Measurements from ENCODE around the gene KIF1C. TPM values are rescaled to one million over a fixed set of nuclear protein-coding genes. Genes with fewer than 3 reads are reported as not detected.
A peak's percentile ranks its signal among the peaks of the same experiment; 100 is the strongest.
"Not testable (repeated sequence)": the region's sequence is repeated elsewhere in the genome, so short reads cannot be mapped to it uniquely, and the experiment has no call there.

Gene KIF1C
- total and polyA plus RNA-seq, 7 donors, result 204 to 1,039 (median 624) TPM

DNA sequence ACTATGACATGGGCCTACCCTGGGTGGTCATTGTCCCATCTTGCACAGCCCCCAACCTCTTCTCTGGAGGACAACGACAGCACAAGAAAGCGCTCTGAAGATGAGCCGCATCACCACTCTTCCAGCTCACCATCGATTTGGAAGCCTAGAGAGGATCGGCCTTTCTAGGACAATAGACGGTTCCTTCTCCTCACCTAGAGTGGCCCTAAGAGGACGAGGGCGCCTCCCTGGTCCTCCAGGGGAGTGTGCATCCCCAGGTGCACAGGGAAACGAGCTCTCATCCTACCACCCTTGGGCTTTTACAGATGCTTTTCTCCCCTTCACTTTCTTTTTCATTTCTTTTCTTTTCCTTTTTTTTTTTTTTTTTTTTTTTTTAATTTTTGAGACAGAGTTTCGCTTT, 57.8 kb downstream of the KIF1C start:
- Histone ChIP-seq H3K4me1 (no peaks in the 10 kb centered on the region), H3K9me3 (no peaks in the 10 kb centered on the region), H3K27me3 (ENCODE audit: insufficient read depth in 3 of 3, low read length in 2 of 3) (no peaks in the 10 kb centered on the region), H3K36me3 (ENCODE audit: insufficient read depth in 1 of 2, low read depth in 1 of 2) (no peaks in the 10 kb centered on the region), H3K4me3 (no peak overlapping the region), H3K27ac (no peak overlapping the region)
- no peak for ATAC-seq
- DNase-seq, result no peak
- WGBS, 3 donors, result 90 to 92% (median 92%) methylated on average over 9 to 10 of the region's 10 CpGs
- intact Hi-C loops (cut with DNase I), result no loop called here
- TF ChIP-seq, protein P1, sequence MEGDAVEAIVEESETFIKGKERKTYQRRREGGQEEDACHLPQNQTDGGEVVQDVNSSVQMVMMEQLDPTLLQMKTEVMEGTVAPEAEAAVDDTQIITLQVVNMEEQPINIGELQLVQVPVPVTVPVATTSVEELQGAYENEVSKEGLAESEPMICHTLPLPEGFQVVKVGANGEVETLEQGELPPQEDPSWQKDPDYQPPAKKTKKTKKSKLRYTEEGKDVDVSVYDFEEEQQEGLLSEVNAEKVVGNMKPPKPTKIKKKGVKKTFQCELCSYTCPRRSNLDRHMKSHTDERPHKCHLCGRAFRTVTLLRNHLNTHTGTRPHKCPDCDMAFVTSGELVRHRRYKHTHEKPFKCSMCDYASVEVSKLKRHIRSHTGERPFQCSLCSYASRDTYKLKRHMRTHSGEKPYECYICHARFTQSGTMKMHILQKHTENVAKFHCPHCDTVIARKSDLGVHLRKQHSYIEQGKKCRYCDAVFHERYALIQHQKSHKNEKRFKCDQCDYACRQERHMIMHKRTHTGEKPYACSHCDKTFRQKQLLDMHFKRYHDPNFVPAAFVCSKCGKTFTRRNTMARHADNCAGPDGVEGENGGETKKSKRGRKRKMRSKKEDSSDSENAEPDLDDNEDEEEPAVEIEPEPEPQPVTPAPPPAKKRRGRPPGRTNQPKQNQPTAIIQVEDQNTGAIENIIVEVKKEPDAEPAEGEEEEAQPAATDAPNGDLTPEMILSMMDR (IDR thresholded peaks at IDR 0.05), result no peak

DNA sequence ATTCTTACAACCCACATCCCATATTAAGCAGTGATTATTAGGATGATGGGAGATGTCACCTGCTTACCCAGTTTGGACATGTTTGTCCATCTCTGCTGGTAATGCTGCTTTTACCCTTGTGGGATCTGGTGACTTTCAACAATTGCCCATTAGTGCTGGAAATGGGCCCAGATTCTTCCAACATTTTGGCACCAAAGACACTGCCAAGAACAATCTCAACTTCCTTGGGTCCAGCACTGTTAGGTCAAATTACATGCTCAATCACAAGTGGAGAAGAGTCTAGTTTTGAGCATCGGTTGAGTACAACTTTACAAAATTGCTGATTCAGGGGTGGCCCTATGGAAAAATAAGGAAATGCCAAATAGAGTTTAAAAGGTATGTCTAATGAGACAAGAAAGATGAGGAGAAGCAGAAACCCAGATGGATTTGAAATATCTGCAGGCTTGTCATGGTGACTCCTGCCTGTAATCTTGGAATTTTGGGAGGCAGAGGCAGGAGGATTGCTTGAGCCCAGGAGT, 67.5 kb downstream of the KIF1C start:
- H3K27ac ChIP-seq, result no peak overlapping the region
- ATAC-seq (no peak), DNase-seq (no peak)
- 23 to 28% (median 27%) methylated on average over 1 of the region's 1 CpG for WGBS, 3 donors
- TF ChIP-seq, protein P1 (IDR thresholded peaks at IDR 0.05), result no peak
- no peaks in the 10 kb centered on the region for H3K36me3 ChIP-seq (ENCODE audit: insufficient read depth in 1 of 2, low read depth in 1 of 2)
- H3K9me3 ChIP-seq, result no peaks in the 10 kb centered on the region
- no peaks in the 10 kb centered on the region for H3K4me1 ChIP-seq
- intact Hi-C loops (cut with DNase I), result no loop called here
- no peaks in the 10 kb centered on the region for H3K27me3 ChIP-seq (ENCODE audit: insufficient read depth in 3 of 3, low read length in 2 of 3)
- no peak overlapping the region for H3K4me3 ChIP-seq

DNA sequence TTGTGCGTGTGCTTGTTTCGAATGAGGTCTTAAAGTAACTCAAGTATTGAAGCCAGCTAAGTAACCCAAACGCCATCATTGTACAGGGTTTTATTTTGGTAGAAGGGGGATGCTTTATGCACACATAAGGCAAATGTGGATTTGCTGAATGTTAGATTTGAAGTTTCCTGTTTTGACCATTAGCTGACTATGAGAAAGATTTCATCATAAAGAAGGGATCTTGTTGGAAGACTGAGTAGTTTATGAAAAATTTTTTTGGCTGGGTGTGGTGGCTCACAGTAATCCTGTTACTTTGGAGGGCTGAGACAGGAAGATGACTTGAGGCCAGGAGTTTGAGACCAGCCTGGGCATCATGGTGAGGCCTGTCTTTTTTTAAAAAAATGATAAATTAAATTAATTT, 70.5 kb downstream of the KIF1C start:
- WGBS, 3 donors, result 88 to 96% (median 93%) methylated on average over 3 of the region's 3 CpGs
- H3K27ac ChIP-seq, result no peak overlapping the region
- no peaks in the 10 kb centered on the region for H3K9me3 ChIP-seq
- no peak overlapping the region for H3K4me3 ChIP-seq
- DNase-seq, result no peak
- H3K27me3 ChIP-seq (ENCODE audit: insufficient read depth in 3 of 3, low read length in 2 of 3), result no peaks in the 10 kb centered on the region
- H3K4me1 ChIP-seq, result no peaks in the 10 kb centered on the region
- TF ChIP-seq, protein P1 (IDR thresholded peaks at IDR 0.05), result no peak
- no peaks in the 10 kb centered on the region for H3K36me3 ChIP-seq (ENCODE audit: insufficient read depth in 1 of 2, low read depth in 1 of 2)
- intact Hi-C loops (cut with DNase I), result no loop called here
- ATAC-seq, result no peak

DNA sequence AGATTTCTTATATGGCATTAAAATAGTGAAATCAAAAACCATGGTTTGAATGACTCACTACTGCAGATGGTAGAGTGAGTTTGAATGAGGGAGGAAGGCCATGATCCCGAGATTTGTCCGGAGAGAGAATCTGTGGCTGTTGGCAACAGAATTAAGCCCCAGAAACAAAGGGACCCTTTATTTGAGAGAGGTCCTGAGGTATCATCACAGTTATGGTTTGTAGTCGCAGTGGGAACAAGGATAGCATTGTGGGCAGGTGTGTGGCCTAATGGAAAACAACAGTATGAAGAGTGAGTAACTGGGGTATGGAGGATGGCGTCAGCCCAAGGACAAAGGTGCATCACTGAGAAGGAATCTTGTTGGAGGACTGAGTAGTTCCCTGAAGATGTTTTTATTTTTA, 72.0 kb downstream of the KIF1C start:
- Histone ChIP-seq H3K9me3 (no peaks in the 10 kb centered on the region), H3K4me1 (no peaks in the 10 kb centered on the region), H3K4me3 (no peak overlapping the region), H3K36me3 (ENCODE audit: insufficient read depth in 1 of 2, low read depth in 1 of 2) (no peaks in the 10 kb centered on the region), H3K27ac (no peak overlapping the region), H3K27me3 (ENCODE audit: insufficient read depth in 3 of 3, low read length in 2 of 3) (peaks cover 0 to 2% (median 0%) of the 10 kb centered on the region in 3 donors)
- TF ChIP-seq, protein P1 (IDR thresholded peaks at IDR 0.05), result no peak
- intact Hi-C loops (cut with DNase I), result no loop called here
- 50 to 60% (median 56%) methylated on average over 4 of the region's 4 CpGs for WGBS, 3 donors
- no peak for DNase-seq
- no peak for ATAC-seq

DNA sequence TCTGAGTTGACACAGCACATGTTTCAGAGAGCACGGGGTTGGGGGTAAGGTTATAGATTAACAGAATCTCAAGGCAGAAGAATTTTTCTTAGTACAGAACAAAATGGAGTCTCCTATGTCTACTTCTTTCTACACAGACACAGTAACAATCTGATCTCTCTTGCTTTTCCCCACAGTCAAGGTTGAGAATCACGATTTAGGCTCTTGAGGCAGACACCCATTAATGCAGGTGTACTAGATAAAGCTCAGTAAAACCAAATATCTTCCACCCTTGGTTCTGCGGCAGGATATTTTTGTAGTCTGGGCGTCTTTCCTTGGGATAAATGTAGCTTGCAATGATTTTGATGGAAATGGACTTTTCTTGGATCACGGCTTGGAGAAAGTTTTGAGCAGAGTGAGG, 77.7 kb downstream of the KIF1C start:
- H3K4me3 ChIP-seq; H3K9me3 ChIP-seq; H3K27ac ChIP-seq; H3K4me1 ChIP-seq; ATAC-seq; DNase-seq; H3K36me3 ChIP-seq (ENCODE audit: insufficient read depth in 1 of 2, low read depth in 1 of 2); H3K27me3 ChIP-seq (ENCODE audit: insufficient read depth in 3 of 3, low read length in 2 of 3): not testable (repeated sequence)
- 86 to 93% (median 89%) methylated on average over 4 of the region's 5 CpGs for WGBS, 3 donors
- intact Hi-C loops (cut with DNase I), result loop anchor here in 1 of 2 donors (5.0 kb wide), 2 partner anchors 37 to 138 kb away; partner anchors contain the start of gene ZNF232

DNA sequence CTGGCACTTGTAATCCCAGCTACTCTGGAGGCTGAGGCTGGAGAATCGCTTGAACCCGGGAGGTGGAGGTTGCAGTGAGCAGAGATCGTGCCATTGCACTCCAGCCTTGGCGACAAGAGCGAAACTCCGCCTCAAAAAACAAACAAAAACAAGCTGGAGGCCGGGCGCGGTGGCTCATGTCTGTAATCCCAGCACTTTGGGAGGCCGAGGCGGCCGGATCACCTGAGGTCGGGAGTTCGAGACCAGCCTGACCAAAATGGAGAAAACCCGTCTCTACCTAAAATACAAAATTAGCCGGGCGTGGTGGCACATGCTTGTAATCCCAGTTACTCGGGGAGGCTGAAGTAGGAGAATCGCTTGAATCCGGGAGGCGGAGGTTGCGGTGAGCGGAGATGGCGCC, 79.5 kb downstream of the KIF1C start:
- not testable (repeated sequence) for H3K9me3 ChIP-seq; H3K27me3 ChIP-seq (ENCODE audit: insufficient read depth in 3 of 3, low read length in 2 of 3); H3K4me1 ChIP-seq; ATAC-seq
- Histone ChIP-seq H3K36me3 (ENCODE audit: insufficient read depth in 1 of 2, low read depth in 1 of 2) (peaks cover 0 to 11% of the 10 kb centered on the region in 2 donors), H3K4me3 (peak overlapping the region; percentile 82), H3K27ac (peak overlapping the region; percentile 95)
- WGBS, 3 donors, result 97 to 98% (median 97%) methylated on average over 24 of the region's 24 CpGs
- intact Hi-C loops (cut with DNase I), result loop anchor here in 1 of 2 donors (5.0 kb wide), 2 partner anchors 35 to 140 kb away; partner anchors contain the start of gene ZNF232
- peak in 1 of 2 donors; percentile 55 for DNase-seq

Data from psoas muscle (tissue), 8 donors.